Peyer's patch (tissue), 4 donors: ENCODE measurements around the gene NDUFV1.

Source experiments
- POLR2A ChIP-seq, 2 donors: fragments of 450-650 bp; IDR thresholded peaks; one replicate each; pipeline ENCODE4 v1.5.1; 2017; ENCODE audit warnings: antibody characterized with exemption in 2 of 2, mild to moderate bottlenecking in 2 of 2, moderate library complexity in 2 of 2
- TF ChIP-seq, protein P1 (sequence below), 6 experiments: fragments of 450-650 bp in 4 of 6; fragments of 200-600 bp in 2 of 6; sonication (generic) in 1 of 6; IDR thresholded peaks; one replicate each; pipeline ENCODE4 v1.5.1; 2017 to 2019; ENCODE audit warnings: antibody characterized with exemption in 6 of 6, mild to moderate bottlenecking in 3 of 6, moderate library complexity in 1 of 6

DNA sequence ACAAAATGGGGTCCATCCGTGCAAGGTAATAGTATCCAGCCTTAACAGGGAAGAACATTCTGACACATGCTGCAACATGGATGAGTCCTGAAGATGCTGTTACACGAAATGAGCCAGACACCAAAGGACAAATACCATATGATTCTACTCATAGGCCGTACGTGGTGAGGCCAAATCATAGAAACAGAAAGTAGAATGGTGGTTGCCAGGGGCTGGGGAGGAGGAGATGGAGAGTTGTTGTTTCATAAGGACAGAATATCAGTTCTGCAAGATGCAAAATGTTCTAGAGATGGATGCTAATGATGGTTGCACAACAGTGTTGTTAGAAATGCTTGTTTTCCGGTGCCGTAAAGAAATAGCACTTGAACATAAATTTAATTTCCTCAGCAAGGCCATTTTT lies 30.2 kb downstream of the NDUFV1 start:
- TF ChIP-seq, protein P1, sequence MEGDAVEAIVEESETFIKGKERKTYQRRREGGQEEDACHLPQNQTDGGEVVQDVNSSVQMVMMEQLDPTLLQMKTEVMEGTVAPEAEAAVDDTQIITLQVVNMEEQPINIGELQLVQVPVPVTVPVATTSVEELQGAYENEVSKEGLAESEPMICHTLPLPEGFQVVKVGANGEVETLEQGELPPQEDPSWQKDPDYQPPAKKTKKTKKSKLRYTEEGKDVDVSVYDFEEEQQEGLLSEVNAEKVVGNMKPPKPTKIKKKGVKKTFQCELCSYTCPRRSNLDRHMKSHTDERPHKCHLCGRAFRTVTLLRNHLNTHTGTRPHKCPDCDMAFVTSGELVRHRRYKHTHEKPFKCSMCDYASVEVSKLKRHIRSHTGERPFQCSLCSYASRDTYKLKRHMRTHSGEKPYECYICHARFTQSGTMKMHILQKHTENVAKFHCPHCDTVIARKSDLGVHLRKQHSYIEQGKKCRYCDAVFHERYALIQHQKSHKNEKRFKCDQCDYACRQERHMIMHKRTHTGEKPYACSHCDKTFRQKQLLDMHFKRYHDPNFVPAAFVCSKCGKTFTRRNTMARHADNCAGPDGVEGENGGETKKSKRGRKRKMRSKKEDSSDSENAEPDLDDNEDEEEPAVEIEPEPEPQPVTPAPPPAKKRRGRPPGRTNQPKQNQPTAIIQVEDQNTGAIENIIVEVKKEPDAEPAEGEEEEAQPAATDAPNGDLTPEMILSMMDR (IDR thresholded peaks at IDR 0.05) = no peak
- TF ChIP-seq POLR2A (IDR thresholded peaks at IDR 0.05) = no peak
